ENCODE measurements around the gene C2orf68.
"Not testable (repeated sequence)": the region's sequence is repeated elsewhere in the genome, so short reads cannot be mapped to it uniquely, and the experiment has no call there.

C2orf68 gene

DNA sequence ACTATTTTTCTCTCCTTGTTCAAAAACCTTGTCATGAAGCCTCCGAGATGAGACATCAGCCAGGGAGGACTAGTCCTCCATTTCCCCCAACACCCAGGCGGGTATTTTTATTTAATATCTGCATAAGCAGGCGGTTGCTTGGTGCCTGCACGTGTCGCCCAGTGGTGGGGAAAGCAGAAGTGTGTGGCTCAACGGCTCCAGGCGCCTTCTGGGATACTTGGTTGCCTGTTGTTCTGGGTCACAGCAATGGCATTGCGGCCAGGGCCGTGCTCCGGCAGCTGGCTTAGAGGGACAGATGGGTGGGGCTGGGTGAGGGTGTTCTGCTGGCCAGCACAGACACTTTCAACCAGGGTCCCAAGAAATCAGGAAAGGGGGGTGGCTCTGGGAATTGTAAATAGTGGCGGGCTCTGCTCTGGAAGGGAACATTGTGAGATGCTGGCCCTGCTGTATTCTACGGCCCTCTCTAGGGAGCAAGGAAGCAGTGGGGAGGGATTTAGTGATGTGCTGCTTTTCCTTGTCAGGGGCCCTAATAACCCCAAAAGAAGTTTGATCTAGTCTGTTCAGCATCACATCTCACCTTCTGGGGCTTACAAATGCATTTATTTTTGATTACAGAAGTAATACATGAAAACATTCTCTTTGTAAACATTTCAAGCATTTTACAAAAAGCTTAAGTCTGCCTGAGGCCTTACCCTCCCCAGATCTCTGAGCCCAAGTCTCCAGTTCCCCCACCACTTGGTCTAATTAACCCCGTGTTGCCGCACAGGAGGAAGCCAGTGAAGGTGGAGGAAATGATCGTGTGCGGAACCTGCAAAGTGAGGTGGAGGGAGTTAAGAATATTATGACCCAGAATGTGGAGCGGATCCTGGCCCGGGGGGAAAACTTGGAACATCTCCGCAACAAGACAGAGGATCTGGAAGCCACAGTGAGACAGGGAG is 33.4 kb downstream of the C2orf68 start:
- no peak for DNase-seq

DNA sequence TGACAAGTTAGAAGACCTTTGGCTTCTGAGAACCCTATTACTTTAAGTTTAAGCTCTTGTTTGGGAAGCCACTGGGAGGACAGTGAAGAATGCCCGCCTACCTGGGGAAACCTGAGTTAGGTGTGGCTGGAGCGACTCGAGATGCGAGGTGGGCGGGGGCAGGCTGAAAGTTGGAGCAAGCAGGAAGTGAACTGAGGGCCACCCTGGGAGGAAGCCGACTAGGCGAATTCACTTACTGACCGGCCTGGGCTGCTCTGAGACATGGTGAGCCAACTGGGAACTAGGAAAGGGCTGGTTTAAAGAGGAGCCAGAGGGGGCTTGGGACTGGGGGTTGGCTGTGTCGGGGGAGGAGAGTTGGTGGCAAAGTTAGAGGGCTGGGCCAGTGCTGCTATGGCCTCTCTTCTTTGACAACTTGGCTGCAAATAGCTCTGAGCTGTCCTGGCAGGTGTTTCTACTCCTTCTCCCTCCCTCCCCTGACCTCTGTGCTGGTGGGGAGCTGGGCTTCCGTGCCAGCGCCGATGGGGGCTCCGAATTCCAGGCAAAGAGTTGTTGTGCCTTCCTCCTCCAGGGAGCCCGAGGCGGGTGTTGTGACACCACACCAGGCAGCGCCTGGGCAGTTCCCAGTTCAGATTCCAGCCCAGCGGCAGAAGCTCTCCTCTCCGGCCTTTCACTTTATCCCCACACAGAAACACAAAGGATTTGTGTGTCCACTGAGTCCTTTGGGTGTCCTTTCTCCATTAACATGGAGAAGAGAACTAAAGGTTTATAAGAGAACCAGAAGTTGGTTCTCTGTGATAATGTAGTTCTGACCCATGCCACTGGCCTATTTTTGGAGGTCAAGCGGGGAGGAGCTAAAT is 34.3 kb downstream of the C2orf68 start, which contains the start of gene VAMP8:
Gene VAMP8 (plus strand): TSS at position 201 of the 857 bp plus-strand sequence. CDS start 61 bp downstream, at position 262.
- no peak for DNase-seq

DNA sequence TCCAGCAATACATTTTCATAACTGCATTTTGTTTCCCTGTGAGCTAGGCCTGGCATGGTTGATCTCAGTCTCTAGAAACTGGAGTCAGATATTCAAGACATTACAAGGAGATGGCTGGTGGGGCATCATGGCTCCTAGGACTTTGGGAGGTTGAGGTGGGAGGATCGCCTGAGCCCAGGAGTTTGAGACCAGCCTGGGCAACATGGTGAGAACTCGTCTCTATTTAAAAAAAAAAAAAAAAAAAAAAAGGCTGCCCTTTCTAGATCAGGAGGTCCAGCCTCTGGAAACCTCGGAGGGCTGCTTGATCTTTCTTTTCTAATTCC is 34.8 kb downstream of the C2orf68 start:
- DNase-seq, result no peak

DNA sequence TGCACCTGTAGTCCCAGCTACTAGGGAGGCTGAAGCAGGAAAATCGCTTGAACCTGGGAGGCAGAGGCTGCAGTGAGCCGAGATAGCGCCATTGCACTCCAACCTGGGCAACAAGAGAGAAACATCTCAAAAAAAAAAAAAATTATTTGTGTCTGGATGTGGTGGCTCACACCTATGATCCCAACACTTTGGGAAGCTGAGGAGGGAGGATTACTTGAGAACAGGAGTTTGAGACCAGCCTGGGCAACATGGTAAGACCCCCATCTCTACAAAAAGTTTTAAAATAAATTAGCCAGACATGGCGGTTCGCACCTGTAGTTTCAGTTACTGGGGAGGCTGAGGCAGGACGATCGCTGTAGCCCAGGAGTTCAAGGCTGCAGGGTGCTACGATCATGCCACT is 36.1 kb downstream of the C2orf68 start:
- DNase-seq, result no peak

DNA sequence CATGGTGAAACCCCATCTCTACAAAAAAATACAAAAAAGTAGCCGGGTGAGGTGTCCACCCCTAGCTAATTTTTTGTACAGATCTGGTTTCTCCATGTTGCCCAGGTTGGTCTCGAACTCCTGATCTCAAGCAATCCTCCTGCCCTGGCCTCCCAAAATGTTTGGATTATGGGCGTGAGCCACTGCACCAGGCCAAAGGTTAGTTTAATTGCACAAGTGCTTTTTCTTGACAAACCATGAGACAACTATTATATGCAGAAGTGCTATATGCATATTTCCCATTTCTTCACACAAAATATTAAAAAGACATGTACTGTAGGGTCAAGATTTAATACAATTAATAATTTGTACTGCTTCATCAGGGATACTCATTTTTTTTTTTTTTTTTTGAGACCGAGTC is 45.6 kb downstream of the C2orf68 start:
- no peak for DNase-seq

DNA sequence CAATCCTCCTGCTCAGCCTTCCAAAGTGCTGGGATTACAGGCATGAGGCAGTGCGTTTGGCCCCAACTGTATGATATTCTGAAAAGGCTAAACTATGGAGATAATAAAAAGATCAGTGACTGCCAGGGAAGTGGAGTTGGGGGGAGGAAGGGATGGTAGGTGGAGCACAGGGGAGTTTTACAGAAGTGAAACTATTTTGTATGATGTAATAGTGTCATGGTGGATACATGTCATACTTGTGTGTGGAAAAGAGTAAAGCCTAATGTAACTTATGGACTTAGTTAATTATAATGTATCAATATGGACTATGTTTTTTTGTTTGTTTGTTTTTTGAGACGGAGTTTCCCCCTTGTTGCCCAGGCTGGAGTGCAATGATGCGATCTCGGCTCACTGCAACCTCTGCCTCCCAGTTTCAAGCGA is 47.7 kb downstream of the C2orf68 start:
- DNase-seq, result no peak

DNA sequence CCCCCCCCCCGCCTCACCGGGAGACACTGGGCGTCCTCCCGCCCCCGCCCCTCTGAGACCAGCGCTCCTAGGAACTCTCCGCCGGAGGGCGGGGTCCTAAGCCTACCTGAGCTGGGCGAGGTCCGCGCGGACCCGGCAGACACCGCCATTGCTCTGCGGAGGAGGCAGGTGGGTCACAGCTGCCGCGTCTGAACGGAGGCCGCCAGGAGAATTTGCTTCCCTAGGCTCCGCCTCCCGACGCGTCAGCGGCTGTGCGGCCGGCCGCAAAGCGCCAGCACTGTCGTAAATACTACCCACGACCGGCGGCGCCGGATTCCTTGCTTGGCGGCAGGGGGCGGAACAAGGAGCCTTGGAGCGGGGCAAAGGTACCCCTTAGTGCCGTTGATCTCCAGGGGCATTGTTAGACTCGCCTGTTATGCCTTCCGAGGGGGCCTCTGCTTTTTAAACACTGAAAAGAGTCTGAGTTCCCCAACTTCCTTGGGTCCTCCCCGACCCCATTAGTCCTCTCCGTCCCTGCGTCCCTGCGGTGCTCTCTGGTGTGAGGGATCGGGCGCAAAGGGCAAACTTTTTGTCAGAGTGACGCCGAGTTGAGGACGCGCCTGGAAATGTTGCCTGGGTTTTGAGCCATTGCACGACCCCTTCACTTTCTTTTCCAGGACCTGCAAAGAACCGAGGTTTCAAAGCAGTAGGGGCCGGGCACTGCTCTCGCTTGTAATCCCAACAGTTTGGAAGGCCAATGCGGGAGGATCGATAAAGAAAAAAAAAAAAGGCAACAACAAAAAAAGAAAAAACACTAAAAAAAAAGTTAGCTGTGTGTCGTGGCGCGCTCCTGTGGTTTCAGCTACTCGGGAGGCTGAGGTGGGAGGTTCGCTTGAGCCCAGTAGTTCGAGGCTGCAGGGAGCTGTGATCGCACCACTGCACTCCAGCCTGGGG is 50.3 kb downstream of the C2orf68 start, which contains the start of gene GGCX:
Gene GGCX (minus strand): TSS at position 214 of the 933 bp plus-strand sequence. CDS start 65 bp downstream, at position 149.
- DNase-seq, result peak; percentile 94

DNA sequence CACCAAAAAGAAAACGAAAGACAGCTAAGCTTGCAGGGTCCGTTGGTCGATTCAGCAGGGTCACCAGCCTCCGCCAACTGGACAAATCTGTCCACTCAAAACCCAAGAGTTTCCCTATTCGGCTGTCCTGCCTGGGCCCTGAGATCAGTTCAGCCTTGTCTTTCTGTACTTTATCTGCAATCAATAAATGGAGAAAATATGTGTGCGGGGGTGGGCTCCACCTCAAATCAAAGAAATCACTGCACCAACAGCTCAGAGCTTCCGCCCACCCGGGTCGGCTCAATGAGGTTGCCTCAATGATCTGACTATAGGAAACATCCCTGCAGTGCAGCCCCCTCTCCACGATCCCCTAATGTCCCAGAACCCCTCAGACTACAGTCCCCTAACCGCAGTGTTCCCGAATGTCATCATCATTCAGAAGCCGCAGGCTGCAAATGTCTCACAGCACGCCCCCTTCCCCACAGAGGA is 51.0 kb downstream of the C2orf68 start:
- no peak for DNase-seq

DNA sequence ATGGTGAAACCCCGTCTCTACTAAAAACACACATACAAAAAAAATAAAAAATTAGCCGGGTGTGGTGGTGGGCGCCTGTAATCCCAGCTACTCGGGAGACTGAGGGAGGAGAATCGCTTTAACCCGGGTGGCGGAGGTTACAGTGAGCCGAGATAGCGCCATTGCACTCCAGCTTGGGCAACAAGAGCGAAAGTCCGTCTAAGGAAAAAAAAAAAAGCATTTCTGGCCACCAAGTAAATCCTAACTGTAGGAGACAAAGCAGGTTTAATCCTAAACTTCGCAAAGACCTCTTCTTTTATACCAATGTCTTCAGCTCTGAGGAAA is 51.5 kb downstream of the C2orf68 start:
- DNase-seq, result not testable (repeated sequence)

DNA sequence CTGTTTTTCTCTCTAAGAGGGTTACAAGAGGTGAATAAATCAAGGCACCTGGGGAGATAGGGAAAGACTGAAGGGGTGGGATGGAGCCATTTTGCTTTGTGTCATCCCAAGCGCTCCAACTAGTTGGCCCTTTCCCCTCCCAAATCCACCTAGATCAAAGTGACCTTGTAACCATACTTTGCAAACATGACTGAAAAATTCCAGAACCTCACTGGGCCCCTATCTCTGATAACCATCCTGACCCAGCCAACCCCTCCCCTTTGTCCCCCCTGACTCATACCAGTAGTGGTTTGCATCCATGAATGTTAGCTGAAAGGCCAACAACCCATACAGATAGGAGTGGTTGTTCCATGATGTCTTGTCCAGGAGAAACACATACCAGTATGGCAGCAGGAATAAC is 53.7 kb downstream of the C2orf68 start:
- DNase-seq, result no peak

DNA sequence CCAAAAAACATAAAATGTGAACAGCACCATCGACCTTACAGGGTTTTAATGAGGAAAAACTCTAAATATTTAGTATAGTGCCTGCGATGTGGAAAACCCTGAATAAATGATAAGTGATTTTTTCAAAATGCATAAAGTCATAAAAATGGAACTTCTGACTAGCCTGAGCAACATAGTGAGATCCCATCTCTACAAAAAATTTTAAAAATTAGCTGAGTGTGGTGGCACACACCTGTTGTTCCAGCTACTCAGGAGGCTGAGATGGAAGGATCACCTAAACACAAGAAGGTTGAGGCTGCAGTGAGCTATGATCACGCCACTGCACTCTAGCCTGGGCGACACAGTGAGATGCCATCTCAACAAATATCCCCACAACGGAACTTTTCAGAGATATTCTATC is 54.7 kb downstream of the C2orf68 start:
- no peak for DNase-seq
